Stimulated activated CD8-positive, alpha-beta memory T cell treated with anti-CD3 and anti-CD28 coated beads, Interleukin-4, amount 100 ng/mL, for 4 hours (primary cell): ENCODE results near the gene CSF1.

ENCODE experiments used
- DNase-seq, 2 donors: peaks; one replicate each; pipeline ENCODE4 v3.0.0-alpha.2; 2020; ENCODE audit warnings: low read depth in 2 of 2, low spot score in 1 of 2

Gene CSF1

GRCh38 chr1:109901141-109901523 lies 9.5 kb upstream of the CSF1 start:
- DNase-seq = no peak

GRCh38 chr1:109901524-109902145 lies 9.0 kb upstream of the CSF1 start:
- DNase-seq = no peak

- DNase-seq = no peak
These were observed 8.3 kb upstream of the CSF1 start for GRCh38 chr1:109902204-109902985.

GRCh38 chr1:109903376-109903930 lies 7.2 kb upstream of the CSF1 start:
- DNase-seq = no peak

GRCh38 chr1:109904105-109904817 lies 6.4 kb upstream of the CSF1 start:
- DNase-seq = no peak

- no peak for DNase-seq
These were observed 5.2 kb upstream of the CSF1 start for GRCh38 chr1:109905491-109905890.

GRCh38 chr1:109906160-109906838 lies 4.3 kb upstream of the CSF1 start:
- DNase-seq = peak in 1 of 2 donors; percentile 38

GRCh38 chr1:109906839-109907180 lies 3.8 kb upstream of the CSF1 start:
- DNase-seq = no peak

GRCh38 chr1:109907190-109907774 lies 3.4 kb upstream of the CSF1 start:
- no peak for DNase-seq

- DNase-seq = no peak
These were observed 1.8 kb upstream of the CSF1 start for GRCh38 chr1:109908836-109909235.

- DNase-seq = no peak
These were observed 1.1 kb upstream of the CSF1 start for GRCh38 chr1:109909561-109909960.

GRCh38 chr1:109910963-109911798 lies 532 bp downstream of the CSF1 start:
- no peak for DNase-seq

- DNase-seq = no peak
These were observed 1.7 kb downstream of the CSF1 start for GRCh38 chr1:109912214-109912861.

GRCh38 chr1:109912873-109913272 lies 2.2 kb downstream of the CSF1 start:
- DNase-seq = no peak

- no peak for DNase-seq
These were observed 2.8 kb downstream of the CSF1 start for GRCh38 chr1:109913360-109913879.

- DNase-seq = no peak
These were observed 4.1 kb downstream of the CSF1 start for GRCh38 chr1:109914587-109915240.

GRCh38 chr1:109917051-109917767 lies 6.6 kb downstream of the CSF1 start:
- DNase-seq = no peak
